Glutamatergic neuron (in vitro differentiated cells): ENCODE data around the gene P2RY13. TPM values are rescaled to one million over a fixed set of nuclear protein-coding genes. Genes with fewer than 3 reads are reported as not detected.

ENCODE experiments used
- DNase-seq: peaks from one replicate; pipeline ENCODE4 v3.0.0; 2022
- H3K27ac Mint-ChIP-seq: one replicate; pipeline ENCODE4 v1.8.0; 2020; ENCODE audit warnings: mild to moderate bottlenecking, mixed read lengths, inconsistent platforms; ENCODE audit not compliant: unreplicated experiment
- H3K27me3 Mint-ChIP-seq: one replicate; pipeline ENCODE4 v1.8.0; 2020; ENCODE audit warnings: mild to moderate bottlenecking, moderate library complexity, mixed read lengths, inconsistent platforms; ENCODE audit not compliant: unreplicated experiment
- H3K36me3 Mint-ChIP-seq: one replicate; pipeline ENCODE4 v1.8.0; 2020; ENCODE audit warnings: mild to moderate bottlenecking, mixed read lengths, inconsistent platforms; ENCODE audit not compliant: unreplicated experiment
- H3K4me1 Mint-ChIP-seq: one replicate; pipeline ENCODE4 v1.8.0; 2020; ENCODE audit warnings: mild to moderate bottlenecking, low read depth, mixed read lengths, inconsistent platforms; ENCODE audit not compliant: unreplicated experiment
- H3K4me3 Mint-ChIP-seq: one replicate; pipeline ENCODE4 v1.8.0; 2020; ENCODE audit warnings: mild to moderate bottlenecking, mixed read lengths, inconsistent platforms; ENCODE audit not compliant: unreplicated experiment
- H3K9me3 Mint-ChIP-seq: one replicate; pipeline ENCODE4 v1.8.0; 2020; ENCODE audit warnings: mild to moderate bottlenecking, moderate library complexity, mixed read lengths, inconsistent platforms; ENCODE audit not compliant: unreplicated experiment
- CTCF ChIP-seq: fragments of 200-600 bp; sonication (generic); IDR thresholded peaks from one replicate; pipeline ENCODE4 v1.5.0; 2021; ENCODE audit not compliant: partially characterized antibody, unreplicated experiment
- total RNA-seq: library from RNA; stranded (reverse); fragmentation: NEBNext Ultra II Directional; extraction: Animal tissue kit (Norgen Biotek cat#: 25700); gene quantifications from one replicate; pipeline ENCODE4 v1.2.1, GENCODE V29; 2021; ENCODE audit not compliant: unreplicated experiment

Gene P2RY13
- total RNA-seq, 1 donor from 2014 or later: not detected

- Mint-ChIP-seq H3K4me3 (no peak overlapping the region), H3K36me3 (no peaks in the 10 kb centered on the region), H3K27me3 (no peaks in the 10 kb centered on the region), H3K27ac (no peak overlapping the region), H3K4me1 (no peaks in the 10 kb centered on the region), H3K9me3 (no peaks in the 10 kb centered on the region)
- DNase-seq: no peak
- peak; percentile 77 for TF ChIP-seq CTCF
Measured at GRCh38 chr3:151282921-151283320, 46.4 kb downstream of the P2RY13 start.

- no peaks in the 10 kb centered on the region for H3K27me3 Mint-ChIP-seq
- H3K4me1 Mint-ChIP-seq: no peaks in the 10 kb centered on the region
- TF ChIP-seq CTCF: no peak
Measured at GRCh38 chr3:151281671-151282324, 47.6 kb downstream of the P2RY13 start.

GRCh38 chr3:151278230-151278629 is 51.1 kb downstream of the P2RY13 start, which contains the start of gene P2RY14:
Gene P2RY14 (minus strand): TSS chr3:151278542. CDS start chr3:151214316, 64,226 bp downstream.
- H3K4me3 Mint-ChIP-seq: no peak within 1 kb of the TSS
- no peak for TF ChIP-seq CTCF

More at GRCh38 chr3:151281671-151282324, 47.6 kb downstream of the P2RY13 start:
- H3K36me3 Mint-ChIP-seq: no peaks in the 10 kb centered on the region
- H3K27ac Mint-ChIP-seq: no peak overlapping the region
- no peak for DNase-seq
- no peaks in the 10 kb centered on the region for H3K9me3 Mint-ChIP-seq
- no peak overlapping the region for H3K4me3 Mint-ChIP-seq

GRCh38 chr3:151276687-151277042 is 52.7 kb downstream of the P2RY13 start:
- H3K27me3 Mint-ChIP-seq: no peaks in the 10 kb centered on the region

More at GRCh38 chr3:151278230-151278629, 51.1 kb downstream of the P2RY13 start, which contains the start of gene P2RY14:
- no peaks in the 10 kb centered on the region for H3K4me1 Mint-ChIP-seq
- no peaks in the 10 kb centered on the region for H3K27me3 Mint-ChIP-seq
- no peaks in the 10 kb centered on the region for H3K9me3 Mint-ChIP-seq
- no peaks in the 10 kb centered on the region for H3K36me3 Mint-ChIP-seq
- H3K27ac Mint-ChIP-seq: no peak within 1 kb of the TSS
- DNase-seq: no peak

More at GRCh38 chr3:151276687-151277042, 52.7 kb downstream of the P2RY13 start:
- H3K36me3 Mint-ChIP-seq: no peaks in the 10 kb centered on the region
- no peak for DNase-seq
- no peak overlapping the region for H3K4me3 Mint-ChIP-seq
- H3K4me1 Mint-ChIP-seq: no peaks in the 10 kb centered on the region
- no peaks in the 10 kb centered on the region for H3K9me3 Mint-ChIP-seq
- TF ChIP-seq CTCF: no peak
- H3K27ac Mint-ChIP-seq: no peak overlapping the region

Other genes with a start within 250 kb of the P2RY13 start
- gene MED12L, start 243.9 kb downstream of the P2RY13 start, total RNA-seq: 7.8 TPM
- gene GPR171, start 126.3 kb downstream of the P2RY13 start, total RNA-seq: not detected
- not detected for gene P2RY14, start 51.0 kb downstream of the P2RY13 start, total RNA-seq
- gene GPR87, start 12.7 kb downstream of the P2RY13 start, total RNA-seq: not detected
- not detected for gene P2RY12, start 55.2 kb upstream of the P2RY13 start, total RNA-seq
- 0.05 TPM for gene IGSF10, start 131.5 kb upstream of the P2RY13 start, total RNA-seq